Osteocyte (in vitro differentiated cells): Measurements from ENCODE around the gene ARHGEF19. TPM values are rescaled to one million over a fixed set of nuclear protein-coding genes. Genes with fewer than 3 reads are reported as not detected.
A peak's percentile ranks its signal among the peaks of the same experiment; 100 is the strongest.
"Not testable (repeated sequence)": the region's sequence is repeated elsewhere in the genome, so short reads cannot be mapped to it uniquely, and the experiment has no call there.

ENCODE experiments used
- DNase-seq: peaks from one replicate; pipeline ENCODE4 v3.0.0; 2021; ENCODE audit warnings: mixed read lengths; ENCODE audit not compliant: unreplicated experiment; ENCODE audit errors: extremely low spot score
- H3K27ac Mint-ChIP-seq: one replicate; pipeline ENCODE4 v1.8.0; 2021; ENCODE audit warnings: mild to moderate bottlenecking, mixed read lengths; ENCODE audit not compliant: unreplicated experiment
- H3K27me3 Mint-ChIP-seq: one replicate; pipeline ENCODE4 v1.8.0; 2021; ENCODE audit warnings: mixed read lengths; ENCODE audit not compliant: unreplicated experiment
- H3K36me3 Mint-ChIP-seq: one replicate; pipeline ENCODE4 v1.8.0; 2021; ENCODE audit warnings: mixed read lengths; ENCODE audit not compliant: unreplicated experiment
- H3K4me1 Mint-ChIP-seq: one replicate; pipeline ENCODE4 v1.8.0; 2021; ENCODE audit warnings: mixed read lengths; ENCODE audit not compliant: unreplicated experiment
- H3K4me3 Mint-ChIP-seq: one replicate; pipeline ENCODE4 v1.8.0; 2021; ENCODE audit warnings: mild to moderate bottlenecking, moderate library complexity, mixed read lengths; ENCODE audit not compliant: unreplicated experiment
- H3K9me3 Mint-ChIP-seq: one replicate; pipeline ENCODE4 v1.8.0; 2021; ENCODE audit warnings: mixed read lengths; ENCODE audit not compliant: unreplicated experiment
- total RNA-seq: library from RNA; stranded (reverse); gene quantifications from 2 replicates; pipeline ENCODE4 v1.2.1, GENCODE V29; 2021
- TF ChIP-seq, protein P1 (sequence below): fragments of 200-600 bp; sonication (generic); IDR thresholded peaks from 2 replicates; pipeline ENCODE4 v1.5.0; 2021; ENCODE audit warnings: antibody characterized with exemption, mild to moderate bottlenecking, moderate library complexity

The ARHGEF19 gene
- total RNA-seq, 1 donor from 2014 or later = 8.5 TPM

DNA sequence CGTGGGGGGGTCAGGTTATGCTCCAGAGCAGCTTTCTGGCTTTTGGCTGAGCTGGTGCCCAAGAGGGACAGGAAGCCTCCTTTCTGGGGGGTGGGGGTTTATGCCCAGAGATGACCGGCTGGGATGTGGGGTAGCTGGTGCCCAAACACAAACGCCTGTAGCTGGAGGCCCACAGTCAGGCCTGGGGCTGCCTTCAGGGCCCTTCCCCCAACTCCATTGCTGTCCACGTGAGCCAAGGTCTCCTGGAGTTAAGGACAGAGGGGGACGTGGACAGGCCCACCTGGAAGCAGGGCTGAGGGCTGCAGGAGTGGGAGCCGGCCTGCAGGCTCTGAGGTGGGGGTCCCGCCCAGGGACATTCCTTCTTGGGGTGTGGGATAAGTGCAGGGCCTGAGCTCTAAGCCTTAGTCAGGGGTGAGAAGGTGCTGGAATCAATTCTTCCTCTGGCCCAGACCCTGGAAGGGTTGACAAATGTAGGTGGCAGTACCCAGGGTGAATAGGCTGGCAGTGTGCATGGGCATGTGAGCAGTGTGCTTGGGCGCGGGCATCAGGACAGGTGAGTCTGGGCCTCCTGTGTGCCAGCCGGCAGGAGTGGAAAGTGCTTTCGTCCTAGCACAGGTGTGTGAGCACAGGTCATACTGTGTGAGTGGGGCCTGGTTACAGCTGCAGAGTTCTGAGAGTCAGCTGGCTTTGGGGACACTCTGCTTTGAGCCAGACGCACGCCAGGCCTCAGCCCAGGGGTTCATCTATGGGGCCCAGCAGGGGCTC lies 17.7 kb upstream of the ARHGEF19 start:
- Mint-ChIP-seq H3K36me3 (peaks cover 2% of the 10 kb centered on the region), H3K27me3 (peaks cover 20% of the 10 kb centered on the region), H3K9me3 (no peaks in the 10 kb centered on the region), H3K4me1 (peaks cover 15% of the 10 kb centered on the region), H3K27ac (no peak overlapping the region), H3K4me3 (no peak overlapping the region)
- TF ChIP-seq, protein P1, sequence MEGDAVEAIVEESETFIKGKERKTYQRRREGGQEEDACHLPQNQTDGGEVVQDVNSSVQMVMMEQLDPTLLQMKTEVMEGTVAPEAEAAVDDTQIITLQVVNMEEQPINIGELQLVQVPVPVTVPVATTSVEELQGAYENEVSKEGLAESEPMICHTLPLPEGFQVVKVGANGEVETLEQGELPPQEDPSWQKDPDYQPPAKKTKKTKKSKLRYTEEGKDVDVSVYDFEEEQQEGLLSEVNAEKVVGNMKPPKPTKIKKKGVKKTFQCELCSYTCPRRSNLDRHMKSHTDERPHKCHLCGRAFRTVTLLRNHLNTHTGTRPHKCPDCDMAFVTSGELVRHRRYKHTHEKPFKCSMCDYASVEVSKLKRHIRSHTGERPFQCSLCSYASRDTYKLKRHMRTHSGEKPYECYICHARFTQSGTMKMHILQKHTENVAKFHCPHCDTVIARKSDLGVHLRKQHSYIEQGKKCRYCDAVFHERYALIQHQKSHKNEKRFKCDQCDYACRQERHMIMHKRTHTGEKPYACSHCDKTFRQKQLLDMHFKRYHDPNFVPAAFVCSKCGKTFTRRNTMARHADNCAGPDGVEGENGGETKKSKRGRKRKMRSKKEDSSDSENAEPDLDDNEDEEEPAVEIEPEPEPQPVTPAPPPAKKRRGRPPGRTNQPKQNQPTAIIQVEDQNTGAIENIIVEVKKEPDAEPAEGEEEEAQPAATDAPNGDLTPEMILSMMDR = no peak
- DNase-seq = no peak

GRCh38 chr1:16226490-16227179 lies 14.2 kb upstream of the ARHGEF19 start:
- Mint-ChIP-seq H3K27ac (peak overlapping the region; percentile 34), H3K4me3 (peak overlapping the region; percentile 50), H3K9me3 (no peaks in the 10 kb centered on the region), H3K27me3 (peaks cover 21% of the 10 kb centered on the region), H3K36me3 (no peaks in the 10 kb centered on the region), H3K4me1 (peaks cover 15% of the 10 kb centered on the region)
- TF ChIP-seq, protein P1 = no peak
- DNase-seq = no peak

GRCh38 chr1:16226129-16226489 lies 13.7 kb upstream of the ARHGEF19 start:
- Mint-ChIP-seq H3K36me3 (no peaks in the 10 kb centered on the region), H3K27ac (no peak overlapping the region), H3K9me3 (no peaks in the 10 kb centered on the region), H3K4me1 (peaks cover 15% of the 10 kb centered on the region), H3K4me3 (no peak overlapping the region), H3K27me3 (peaks cover 26% of the 10 kb centered on the region)
- DNase-seq = no peak
- TF ChIP-seq, protein P1 = no peak

DNA sequence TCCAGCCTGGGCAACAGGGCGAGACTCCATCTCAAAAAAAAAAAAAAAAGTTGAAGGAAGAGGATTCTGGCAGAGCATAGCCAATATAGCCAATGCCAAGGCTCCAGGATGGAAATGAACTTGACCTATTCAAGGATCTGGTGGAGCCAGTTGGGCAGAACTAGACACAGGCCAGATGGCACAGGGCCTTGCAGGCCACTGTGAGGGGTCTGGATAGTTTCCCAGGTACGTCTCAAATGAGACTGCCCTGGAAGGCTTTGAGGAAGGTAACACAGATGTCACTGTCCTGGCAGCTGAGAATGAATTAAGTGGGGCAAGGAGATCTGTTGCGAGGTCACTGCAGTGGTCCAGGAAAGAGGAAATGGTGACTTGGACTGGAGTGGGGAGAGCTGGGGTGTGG lies 12.0 kb upstream of the ARHGEF19 start:
- Mint-ChIP-seq H3K9me3 (no peaks in the 10 kb centered on the region), H3K27me3 (peaks cover 27% of the 10 kb centered on the region), H3K27ac (no peak overlapping the region), H3K4me1 (peaks cover 15% of the 10 kb centered on the region), H3K4me3 (no peak overlapping the region), H3K36me3 (no peaks in the 10 kb centered on the region)
- TF ChIP-seq, protein P1 = no peak
- DNase-seq = no peak

- H3K27ac Mint-ChIP-seq, DNase-seq, H3K36me3 Mint-ChIP-seq, H3K9me3 Mint-ChIP-seq, H3K4me3 Mint-ChIP-seq: not testable (repeated sequence)
- peaks cover 15% of the 10 kb centered on the region for H3K4me1 Mint-ChIP-seq
- H3K27me3 Mint-ChIP-seq = peaks cover 15% of the 10 kb centered on the region
Measured at GRCh38 chr1:16222716-16223115, 10.3 kb upstream of the ARHGEF19 start.
